CD4-positive, CD25-positive, alpha-beta regulatory T cell (primary cell): ENCODE results near the gene EPHA5. TPM values are rescaled to one million over a fixed set of nuclear protein-coding genes. Genes with fewer than 3 reads are reported as not detected.

Source experiments
- ATAC-seq, 2 donors: fragments of 150-1000 bp; cut with Tn5 transposase; one replicate each; pipeline ENCODE4 v1.10.0; 2021; ENCODE audit warnings: low read depth in 2 of 2, moderate number of reproducible peaks in 2 of 2, moderate library complexity in 1 of 2
- DNase-seq, 3 donors: peaks; one replicate each; pipeline versions ENCODE4 v3.0.0 to v3.0.0-alpha.2; 2012 to 2022; ENCODE audit warnings: mixed read lengths in 1 of 3
- H3K27ac ChIP-seq: one replicate; pipeline ENCODE4 v1.7.0; 2013; ENCODE audit warnings: mild to moderate bottlenecking, low read length; ENCODE audit not compliant: insufficient read depth, poor library complexity, severe bottlenecking
- H3K27me3 ChIP-seq: one replicate; pipeline ENCODE4 v1.7.0; 2013; ENCODE audit warnings: low read length; ENCODE audit not compliant: control insufficient read depth, insufficient read depth
- H3K36me3 ChIP-seq: one replicate; pipeline ENCODE4 v1.7.0; 2013; ENCODE audit warnings: mild to moderate bottlenecking, low read length, moderate library complexity; ENCODE audit not compliant: control insufficient read depth, insufficient read depth
- H3K4me1 ChIP-seq: 2 replicates; pipeline ENCODE4 v1.7.0; 2013; ENCODE audit warnings: mild to moderate bottlenecking, low read length; ENCODE audit not compliant: insufficient read depth, control insufficient read depth, poor library complexity, severe bottlenecking
- H3K4me3 ChIP-seq: one replicate; pipeline ENCODE4 v1.7.0; 2013; ENCODE audit warnings: low read depth, mild to moderate bottlenecking, low read length, moderate library complexity
- H3K9me3 ChIP-seq, 2 experiments: 1 replicate in 1 of 2; 2 replicates in 1 of 2; pipeline ENCODE4 v1.7.0; 2013; ENCODE audit warnings: low read length in 2 of 2, mild to moderate bottlenecking in 1 of 2, moderate library complexity in 1 of 2; ENCODE audit not compliant: control insufficient read depth in 2 of 2
- H3K27ac Mint-ChIP-seq, 3 donors: one replicate each; pipeline ENCODE4 v1.8.0; 2020 to 2022; ENCODE audit warnings: mild to moderate bottlenecking in 3 of 3, mixed read lengths in 3 of 3, moderate library complexity in 2 of 3
- H3K27me3 Mint-ChIP-seq: one replicate; pipeline ENCODE4 v1.8.0; 2022; ENCODE audit warnings: mild to moderate bottlenecking, mixed read lengths
- H3K36me3 Mint-ChIP-seq: one replicate; pipeline ENCODE4 v1.8.0; 2020; ENCODE audit warnings: mixed read lengths
- H3K4me1 Mint-ChIP-seq, 4 donors: one replicate each; pipeline ENCODE4 v1.8.0; 2020 to 2022; ENCODE audit warnings: mixed read lengths in 4 of 4, mild to moderate bottlenecking in 1 of 4
- H3K4me3 Mint-ChIP-seq, 4 donors: one replicate each; pipeline ENCODE4 v1.8.0; 2020 to 2022; ENCODE audit warnings: mild to moderate bottlenecking in 4 of 4, mixed read lengths in 4 of 4, moderate library complexity in 3 of 4
- H3K9me3 Mint-ChIP-seq, 7 donors: one replicate each; pipeline ENCODE4 v1.8.0; 2020 to 2022; ENCODE audit warnings: mixed read lengths in 7 of 7, mild to moderate bottlenecking in 3 of 7, moderate library complexity in 2 of 7
- polyA plus RNA-seq, 4 donors: library from polyadenylated mRNA; unstranded; fragments of 300-500 nt; fragmentation: Illumina TruSeq; gene quantifications; one replicate each; pipeline ENCODE4 v1.2.3, GENCODE V29; 2021
- total RNA-seq: library from RNA; stranded (reverse); gene quantifications from one replicate; pipeline ENCODE4 v1.2.3, GENCODE V29; 2022

The EPHA5 gene
- total and polyA plus RNA-seq, 5 donors from 2014 or later = not detected

- Mint-ChIP-seq H3K9me3 (peaks cover 0 to 14% (median 4%) of the 10 kb centered on the region in 7 donors), H3K4me1 (peaks cover 0 to 5% (median 0%) of the 10 kb centered on the region in 4 donors), H3K4me3 (no peak overlapping the region), H3K27ac (no peak overlapping the region), H3K27me3 (peaks cover 20% of the 10 kb centered on the region), H3K36me3 (no peaks in the 10 kb centered on the region)
- no peak overlapping the region for H3K4me3 ChIP-seq
- no peak overlapping the region for H3K27ac ChIP-seq
- peaks cover 0 to 8% of the 10 kb centered on the region in 2 experiments for H3K9me3 ChIP-seq
- H3K27me3 ChIP-seq = no peaks in the 10 kb centered on the region
- H3K36me3 ChIP-seq = no peaks in the 10 kb centered on the region
- no peak for DNase-seq
- ATAC-seq = no peak
- H3K4me1 ChIP-seq = no peaks in the 10 kb centered on the region
Observed at GRCh38 chr4:65668201-65669089, 1.8 kb downstream of the EPHA5 start.

- Histone ChIP-seq H3K9me3 (peaks cover 0 to 8% of the 10 kb centered on the region in 2 experiments), H3K4me1 (no peaks in the 10 kb centered on the region), H3K27me3 (no peaks in the 10 kb centered on the region), H3K4me3 (no peak overlapping the region), H3K36me3 (no peaks in the 10 kb centered on the region), H3K27ac (no peak overlapping the region)
- Mint-ChIP-seq H3K4me3 (no peak overlapping the region), H3K27me3 (peaks cover 18% of the 10 kb centered on the region), H3K36me3 (no peaks in the 10 kb centered on the region), H3K4me1 (peaks cover 0 to 5% (median 0%) of the 10 kb centered on the region in 4 donors), H3K27ac (no peak overlapping the region), H3K9me3 (peaks cover 0 to 14% (median 4%) of the 10 kb centered on the region in 7 donors)
- ATAC-seq (no peak), DNase-seq (no peak)
Observed at GRCh38 chr4:65667506-65668041, 2.7 kb downstream of the EPHA5 start.

DNA sequence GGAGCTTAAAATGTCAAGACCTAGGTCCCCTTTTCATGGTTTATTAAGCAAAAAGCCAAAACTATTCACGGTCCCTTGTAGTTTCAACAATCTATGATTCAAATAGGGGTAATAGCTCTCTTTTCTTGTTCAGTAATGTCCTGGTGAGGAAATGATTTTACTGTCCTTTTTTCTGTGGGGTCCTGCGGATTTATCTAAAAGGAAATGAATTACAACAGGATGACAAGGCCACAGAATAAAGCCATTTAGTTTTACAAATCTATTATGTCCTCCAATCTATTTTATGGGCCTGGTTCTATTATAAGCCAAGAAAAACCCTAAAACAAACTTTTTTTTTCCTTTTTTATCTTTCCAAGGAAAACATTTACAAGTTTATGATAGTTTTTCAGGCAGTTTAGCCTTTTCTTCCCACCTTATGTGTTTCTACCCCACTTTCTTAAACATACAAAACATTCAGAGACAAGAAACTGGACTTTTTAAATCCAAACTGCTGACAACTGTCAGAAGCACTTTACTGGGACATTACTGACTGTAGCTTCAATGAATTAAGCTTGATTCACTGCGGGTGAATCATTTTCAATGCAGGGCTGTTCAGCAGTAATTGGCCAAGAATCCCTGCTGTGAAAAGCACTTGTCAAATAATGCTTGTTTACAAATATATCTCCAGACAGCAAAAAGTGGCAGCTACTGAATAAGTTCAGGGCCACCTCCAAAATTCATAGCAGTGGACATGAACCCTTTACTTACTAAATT, 4.3 kb downstream of the EPHA5 start:
- Histone ChIP-seq H3K4me3 (no peak overlapping the region), H3K27me3 (no peaks in the 10 kb centered on the region), H3K36me3 (no peaks in the 10 kb centered on the region), H3K27ac (no peak overlapping the region), H3K9me3 (peaks cover 0 to 8% of the 10 kb centered on the region in 2 experiments), H3K4me1 (no peaks in the 10 kb centered on the region)
- no peaks in the 10 kb centered on the region for H3K36me3 Mint-ChIP-seq
- H3K4me3 Mint-ChIP-seq = no peak overlapping the region
- DNase-seq (no peak), ATAC-seq (no peak)
- H3K9me3 Mint-ChIP-seq = peaks cover 0 to 14% (median 3%) of the 10 kb centered on the region in 7 donors
- H3K27ac Mint-ChIP-seq = no peak overlapping the region
- H3K27me3 Mint-ChIP-seq = peaks cover 9% of the 10 kb centered on the region
- peaks cover 0 to 5% (median 0%) of the 10 kb centered on the region in 4 donors for H3K4me1 Mint-ChIP-seq

GRCh38 chr4:65661471-65661870, 8.8 kb downstream of the EPHA5 start:
- H3K36me3 ChIP-seq = no peaks in the 10 kb centered on the region
- no peaks in the 10 kb centered on the region for H3K4me1 ChIP-seq
- no peaks in the 10 kb centered on the region for H3K36me3 Mint-ChIP-seq
- DNase-seq (no peak), ATAC-seq (no peak)
- H3K27ac Mint-ChIP-seq = no peak overlapping the region
- no peak overlapping the region for H3K4me3 ChIP-seq
- H3K9me3 ChIP-seq = no peaks in the 10 kb centered on the region
- no peaks in the 10 kb centered on the region for H3K27me3 Mint-ChIP-seq
- H3K9me3 Mint-ChIP-seq = peaks cover 0 to 12% (median 4%) of the 10 kb centered on the region in 7 donors
- H3K27me3 ChIP-seq = no peaks in the 10 kb centered on the region
- no peak overlapping the region for H3K27ac ChIP-seq
- no peak overlapping the region for H3K4me3 Mint-ChIP-seq
- H3K4me1 Mint-ChIP-seq = no peaks in the 10 kb centered on the region

DNA sequence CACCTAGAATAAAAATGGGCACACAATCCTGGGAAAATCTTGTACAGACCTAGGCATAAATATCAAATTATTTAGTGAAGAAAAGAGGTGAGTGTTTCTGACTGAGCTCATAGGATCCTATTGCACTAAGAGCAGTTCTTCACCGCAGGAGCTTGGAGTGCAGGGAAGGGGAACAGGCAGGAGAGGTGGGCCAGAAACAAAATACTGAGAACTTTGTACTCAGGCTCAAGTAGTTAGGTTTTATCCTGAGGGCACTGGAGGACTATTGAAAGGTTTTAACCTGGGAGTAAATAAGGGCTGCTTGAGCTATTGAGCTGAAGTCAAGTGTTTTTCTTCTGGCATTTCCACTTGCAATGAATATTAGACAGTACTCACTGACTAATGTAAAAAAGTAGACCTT, 12.2 kb downstream of the EPHA5 start:
- DNase-seq = no peak
- Histone ChIP-seq H3K36me3 (no peaks in the 10 kb centered on the region), H3K4me3 (no peak overlapping the region), H3K27me3 (no peaks in the 10 kb centered on the region), H3K27ac (no peak overlapping the region), H3K9me3 (no peaks in the 10 kb centered on the region), H3K4me1 (no peaks in the 10 kb centered on the region)
- H3K36me3 Mint-ChIP-seq = no peaks in the 10 kb centered on the region
- H3K27me3 Mint-ChIP-seq = no peaks in the 10 kb centered on the region
- ATAC-seq = no peak
- H3K9me3 Mint-ChIP-seq = peaks cover 0 to 9% (median 3%) of the 10 kb centered on the region in 7 donors
- no peak overlapping the region for H3K4me3 Mint-ChIP-seq
- H3K27ac Mint-ChIP-seq = no peak overlapping the region
- H3K4me1 Mint-ChIP-seq = no peaks in the 10 kb centered on the region

DNA sequence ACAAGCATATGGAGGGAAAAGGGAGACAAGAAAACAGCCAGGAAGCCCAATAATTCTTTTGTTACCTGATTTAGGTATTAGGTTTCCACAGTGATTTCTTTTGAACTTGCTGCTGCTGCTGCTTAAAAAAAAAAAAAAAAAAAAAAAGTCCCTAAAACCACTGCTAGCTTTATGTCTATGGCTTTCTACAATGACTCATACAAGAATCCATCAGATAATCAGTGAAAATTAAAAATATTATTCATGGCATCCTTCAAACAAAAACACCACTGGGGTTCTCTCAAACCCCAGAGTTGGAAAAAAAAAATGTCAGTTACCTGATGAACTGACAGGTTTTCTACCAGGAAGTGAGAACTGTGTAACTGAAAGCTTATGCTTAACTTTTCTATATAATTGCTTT, 14.3 kb downstream of the EPHA5 start:
- H3K4me1 Mint-ChIP-seq = no peaks in the 10 kb centered on the region
- H3K27ac Mint-ChIP-seq = no peak overlapping the region
- no peak for DNase-seq

DNA sequence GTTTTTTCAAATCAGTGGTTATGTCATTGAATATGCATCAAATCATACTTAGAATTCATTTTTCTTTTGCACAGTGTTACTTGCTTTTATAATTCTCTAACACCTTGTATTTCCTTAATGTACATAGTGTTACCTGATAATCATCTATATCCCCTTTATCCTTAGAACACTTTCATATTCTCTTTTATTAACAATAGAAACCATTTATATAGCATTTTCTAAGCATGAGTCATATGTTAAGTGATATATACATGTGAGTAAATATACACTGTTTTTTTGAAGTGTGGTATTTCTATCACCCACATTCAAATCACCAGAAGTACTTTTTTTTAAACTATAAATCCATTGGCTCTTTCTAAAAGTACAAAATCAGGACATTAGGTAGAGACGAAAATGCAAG, 15.3 kb downstream of the EPHA5 start:
- Histone ChIP-seq H3K27me3 (no peaks in the 10 kb centered on the region), H3K9me3 (peaks cover 0 to 3% of the 10 kb centered on the region in 2 experiments), H3K4me3 (no peak overlapping the region), H3K36me3 (no peaks in the 10 kb centered on the region), H3K27ac (no peak overlapping the region), H3K4me1 (no peaks in the 10 kb centered on the region)
- Mint-ChIP-seq H3K4me3 (no peak overlapping the region), H3K4me1 (no peaks in the 10 kb centered on the region), H3K36me3 (no peaks in the 10 kb centered on the region), H3K27me3 (no peaks in the 10 kb centered on the region), H3K27ac (no peak overlapping the region), H3K9me3 (peaks cover 0 to 19% (median 5%) of the 10 kb centered on the region in 7 donors)
- ATAC-seq (no peak), DNase-seq (no peak)

More for the DNA sequence above, 14.3 kb downstream of the EPHA5 start:
- H3K27me3 Mint-ChIP-seq = no peaks in the 10 kb centered on the region
- no peak overlapping the region for H3K4me3 Mint-ChIP-seq
- Histone ChIP-seq H3K27me3 (no peaks in the 10 kb centered on the region), H3K9me3 (peaks cover 0 to 3% of the 10 kb centered on the region in 2 experiments), H3K36me3 (no peaks in the 10 kb centered on the region), H3K4me1 (no peaks in the 10 kb centered on the region), H3K27ac (no peak overlapping the region), H3K4me3 (no peak overlapping the region)
- peaks cover 0 to 17% (median 4%) of the 10 kb centered on the region in 7 donors for H3K9me3 Mint-ChIP-seq
- ATAC-seq = no peak
- H3K36me3 Mint-ChIP-seq = no peaks in the 10 kb centered on the region
